Activated CD4-positive, alpha-beta T cell treated with anti-CD3 and anti-CD28 coated beads for 36 hours (primary cell): ENCODE data around the gene MOK. TPM values are rescaled to one million over a fixed set of nuclear protein-coding genes. Genes with fewer than 3 reads are reported as not detected.

Source experiments
- ATAC-seq: fragments of 200-7000 bp; cut with Tn5 transposase; one replicate; pipeline ENCODE4 v1.10.0; 2021; ENCODE audit warnings: mild to moderate bottlenecking, moderate library complexity
- CTCF ChIA-PET: fragments of 350-600 bp; sonication (Branson Sonifier 250); formaldehyde crosslinking; loops from one replicate; lab custom pipeline; 2021; ENCODE audit warnings: antibody characterized with exemption; lab: Charles Lee
- POLR2A ChIA-PET: fragments of 350-600 bp; sonication (Branson Sonifier 250); formaldehyde crosslinking; loops from one replicate; lab custom pipeline; 2021; ENCODE audit warnings: antibody characterized with exemption, inconsistent platforms; lab: Charles Lee
- DNase-seq: peaks from one replicate; pipeline ENCODE4 v3.0.0-alpha.2; 2020
- H3K27ac Mint-ChIP-seq: one replicate; pipeline ENCODE4 v1.8.0; 2021; ENCODE audit warnings: mixed read lengths
- H3K27me3 Mint-ChIP-seq: one replicate; pipeline ENCODE4 v1.8.0; 2021; ENCODE audit warnings: mixed read lengths
- H3K36me3 Mint-ChIP-seq: one replicate; pipeline ENCODE4 v1.8.0; 2021; ENCODE audit warnings: low read depth, mixed read lengths
- H3K4me1 Mint-ChIP-seq: one replicate; pipeline ENCODE4 v1.8.0; 2021; ENCODE audit warnings: mixed read lengths
- H3K4me3 Mint-ChIP-seq: one replicate; pipeline ENCODE4 v1.8.0; 2021; ENCODE audit warnings: mild to moderate bottlenecking, moderate library complexity, mixed read lengths
- H3K9me3 Mint-ChIP-seq: one replicate; pipeline ENCODE4 v1.8.0; 2021; ENCODE audit warnings: low read depth, mixed read lengths
- intact Hi-C, 2 experiments: fragments of 100-400 bp; cut with DNase I in 1 of 2; cut with micrococcal nuclease in 1 of 2; formaldehyde crosslinking; loops; one replicate each; pipeline versions ENCODE4 v1.14.2 to v1.15.1; 2022 to 2024; cut with DNase I, micrococcal nuclease
- total RNA-seq, 2 experiments: library from RNA; stranded (reverse); gene quantifications; one replicate each; pipeline ENCODE4 v1.2.3, GENCODE V29; 2021

MOK gene
- total RNA-seq, 2 experiments from 2014 or later, result 6.5 to 6.6 TPM

- DNase-seq (no peak), ATAC-seq (no peak)
- intact Hi-C loops, result loop anchor here in 1 of 2 experiments (10.0 kb wide), 1 partner anchor 618 kb away; no protein-coding TSS in a partner anchor
- Mint-ChIP-seq H3K4me3 (no peak overlapping the region), H3K36me3 (no peaks in the 10 kb centered on the region), H3K27ac (peak overlapping the region; percentile 79), H3K27me3 (no peaks in the 10 kb centered on the region), H3K9me3 (no peaks in the 10 kb centered on the region), H3K4me1 (peaks cover 62% of the 10 kb centered on the region)
- ChIA-PET CTCF (interaction anchor here (1.5 kb wide), 1 partner anchor 52 kb away, joined by 4 read pairs; no protein-coding TSS in a partner anchor), POLR2A (no interaction called here)
These were observed 117.9 kb downstream of the MOK start for GRCh38 chr14:102187044-102187443.

- intact Hi-C loops, result loop anchor here in 1 of 2 experiments (2.0 to 10.0 kb wide), 2 partner anchors 131 to 619 kb away; no protein-coding TSS in a partner anchor
- ATAC-seq, result no peak
- ChIA-PET CTCF (interaction anchor here (0.7 kb wide), 1 partner anchor 38 kb away, joined by 3 read pairs; no protein-coding TSS in a partner anchor), POLR2A (no interaction called here)
- Mint-ChIP-seq H3K4me3 (no peak overlapping the region), H3K4me1 (peaks cover 67% of the 10 kb centered on the region), H3K27ac (no peak overlapping the region), H3K36me3 (no peaks in the 10 kb centered on the region), H3K9me3 (no peaks in the 10 kb centered on the region), H3K27me3 (no peaks in the 10 kb centered on the region)
- DNase-seq, result no peak
These were observed 119.6 kb downstream of the MOK start for GRCh38 chr14:102185360-102185759.

GRCh38 chr14:102184316-102185035 is 120.5 kb downstream of the MOK start:
- peak overlapping the region; percentile 13 for H3K4me3 Mint-ChIP-seq
- H3K36me3 Mint-ChIP-seq, result no peaks in the 10 kb centered on the region
- DNase-seq (peak; percentile 59), ATAC-seq (peak; percentile 78)
- intact Hi-C loops, result loop anchor here (1.0 to 10.0 kb wide), 10 partner anchors 17 to 620 kb away; partner anchors contain the start of genes CINP (in 1 of the 2), HSP90AA1 (in 1 of the 2), TECPR2 (in 1 of the 2) and WDR20 (in 1 of the 2)
- no peaks in the 10 kb centered on the region for H3K27me3 Mint-ChIP-seq
- H3K4me1 Mint-ChIP-seq, result peaks cover 67% of the 10 kb centered on the region
- H3K27ac Mint-ChIP-seq, result peak overlapping the region; percentile 90
- no peaks in the 10 kb centered on the region for H3K9me3 Mint-ChIP-seq
- ChIA-PET POLR2A (interaction anchor here (0.6 to 0.8 kb wide), 2 partner anchors 132 to 1958 kb away, joined by 3 read pairs; no protein-coding TSS in a partner anchor), CTCF (interaction anchor here (0.7 to 1.5 kb wide), 6 partner anchors 37 to 478 kb away, joined by 3 to 5 read pairs (median 3); partner anchors contain the start of gene MOK)

- H3K27me3 Mint-ChIP-seq, result no peaks in the 10 kb centered on the region
- DNase-seq (no peak), ATAC-seq (no peak)
- ChIA-PET POLR2A (interaction anchor here (0.5 to 0.8 kb wide), 3 partner anchors 133 to 1957 kb away, joined by 3 to 4 read pairs (median 3); no protein-coding TSS in a partner anchor), CTCF (interaction anchor here (0.9 to 1.5 kb wide), 6 partner anchors 88 to 477 kb away, joined by 3 to 5 read pairs (median 3); partner anchors contain the start of gene MOK)
- no peaks in the 10 kb centered on the region for H3K36me3 Mint-ChIP-seq
- H3K27ac Mint-ChIP-seq, result peak overlapping the region; percentile 90
- H3K4me1 Mint-ChIP-seq, result peaks cover 68% of the 10 kb centered on the region
- no peaks in the 10 kb centered on the region for H3K9me3 Mint-ChIP-seq
- H3K4me3 Mint-ChIP-seq, result peak overlapping the region; percentile 13
- intact Hi-C loops, result loop anchor here (1.0 to 10.0 kb wide), 10 partner anchors 17 to 621 kb away; partner anchors contain the start of genes CINP (in 1 of the 2), HSP90AA1 (in 1 of the 2), TECPR2 (in 1 of the 2) and WDR20 (in 1 of the 2)
These were observed 121.1 kb downstream of the MOK start for GRCh38 chr14:102183886-102184285.

- intact Hi-C loops, result loop anchor here (1.0 to 10.0 kb wide), 5 partner anchors 18 to 622 kb away; no protein-coding TSS in a partner anchor
- H3K4me1 Mint-ChIP-seq, result peaks cover 74% of the 10 kb centered on the region
- CTCF ChIA-PET, result interaction anchor here (0.7 to 1.1 kb wide), 4 partner anchors 17 to 476 kb away, joined by 3 read pairs; no protein-coding TSS in a partner anchor
- no peaks in the 10 kb centered on the region for H3K27me3 Mint-ChIP-seq
- ATAC-seq, result no peak
- peak overlapping the region; percentile 90 for H3K27ac Mint-ChIP-seq
- no peak overlapping the region for H3K4me3 Mint-ChIP-seq
- no peak for DNase-seq
- H3K36me3 Mint-ChIP-seq, result no peaks in the 10 kb centered on the region
- H3K9me3 Mint-ChIP-seq, result no peaks in the 10 kb centered on the region
- POLR2A ChIA-PET, result interaction anchor here (0.5 to 0.8 kb wide), 3 partner anchors 134 to 374 kb away, joined by 3 to 14 read pairs (median 4); no protein-coding TSS in a partner anchor
These were observed 121.9 kb downstream of the MOK start for GRCh38 chr14:102182936-102183619.

GRCh38 chr14:102182190-102182589 is 122.8 kb downstream of the MOK start:
- peaks cover 76% of the 10 kb centered on the region for H3K4me1 Mint-ChIP-seq
- H3K27ac Mint-ChIP-seq, result no peak overlapping the region
- H3K27me3 Mint-ChIP-seq, result no peaks in the 10 kb centered on the region
- H3K9me3 Mint-ChIP-seq, result no peaks in the 10 kb centered on the region
- CTCF ChIA-PET, result interaction anchor here (0.7 to 2.1 kb wide), 7 partner anchors 17 to 559 kb away, joined by 3 to 7 read pairs (median 3); no protein-coding TSS in a partner anchor
- no peaks in the 10 kb centered on the region for H3K36me3 Mint-ChIP-seq
- DNase-seq (no peak), ATAC-seq (peak; percentile 63)
- POLR2A ChIA-PET, result interaction anchor here (0.7 kb wide), 2 partner anchors 135 to 189 kb away, joined by 3 to 4 read pairs; no protein-coding TSS in a partner anchor
- H3K4me3 Mint-ChIP-seq, result no peak overlapping the region
- intact Hi-C loops, result loop anchor here (1.0 to 10.0 kb wide), 5 partner anchors 19 to 623 kb away; no protein-coding TSS in a partner anchor

- intact Hi-C loops, result loop anchor here (5.0 to 10.0 kb wide), 4 partner anchors 39 to 624 kb away; no protein-coding TSS in a partner anchor
- DNase-seq (no peak), ATAC-seq (no peak)
- Mint-ChIP-seq H3K4me1 (peaks cover 74% of the 10 kb centered on the region), H3K27ac (peak overlapping the region; percentile 66), H3K27me3 (no peaks in the 10 kb centered on the region), H3K9me3 (no peaks in the 10 kb centered on the region), H3K36me3 (peaks cover 2% of the 10 kb centered on the region), H3K4me3 (no peak overlapping the region)
- ChIA-PET CTCF (interaction anchor here (0.9 to 2.1 kb wide), 4 partner anchors 14 to 40 kb away, joined by 4 to 7 read pairs (median 4); no protein-coding TSS in a partner anchor), POLR2A (interaction anchor here (0.6 to 1.1 kb wide), 2 partner anchors 13 to 656 kb away, joined by 3 to 6 read pairs; no protein-coding TSS in a partner anchor)
These were observed 123.8 kb downstream of the MOK start for GRCh38 chr14:102181187-102181586.

GRCh38 chr14:102180248-102180998 is 124.5 kb downstream of the MOK start:
- Mint-ChIP-seq H3K36me3 (peaks cover 2% of the 10 kb centered on the region), H3K27ac (peak overlapping the region; percentile 55), H3K4me1 (peaks cover 73% of the 10 kb centered on the region), H3K9me3 (no peaks in the 10 kb centered on the region), H3K27me3 (no peaks in the 10 kb centered on the region), H3K4me3 (no peak overlapping the region)
- CTCF ChIA-PET, result interaction anchor here (0.6 to 2.1 kb wide), 5 partner anchors 9 to 233 kb away, joined by 3 to 7 read pairs (median 4); no protein-coding TSS in a partner anchor
- intact Hi-C loops, result loop anchor here (5.0 to 10.0 kb wide), 4 partner anchors 38 to 624 kb away; no protein-coding TSS in a partner anchor
- ATAC-seq, result no peak
- DNase-seq, result no peak
- POLR2A ChIA-PET, result interaction anchor here (0.6 to 0.7 kb wide), 3 partner anchors 23 to 657 kb away, joined by 3 to 6 read pairs (median 4); no protein-coding TSS in a partner anchor
